ENCODE measurements around the gene ECHS1. TPM values are rescaled to one million over a fixed set of nuclear protein-coding genes. Genes with fewer than 3 reads are reported as not detected.

ECHS1 gene
- total RNA-seq, 4 donors from 2014 or later: 106 to 317 (median 123) TPM

GRCh38 chr10:133362846-133363245 lies 10.3 kb downstream of the ECHS1 start:
- TF ChIP-seq CTCF (IDR thresholded peaks at IDR 0.05; ENCODE audit: low read depth): no peak

GRCh38 chr10:133361773-133362441 lies 11.2 kb downstream of the ECHS1 start:
- TF ChIP-seq CTCF (IDR thresholded peaks at IDR 0.05; ENCODE audit: low read depth): no peak

- no peak for TF ChIP-seq CTCF (IDR thresholded peaks at IDR 0.05; ENCODE audit: low read depth)
These were observed 11.9 kb downstream of the ECHS1 start for GRCh38 chr10:133361227-133361626.

GRCh38 chr10:133359972-133360610 lies 13.1 kb downstream of the ECHS1 start:
- no peak for TF ChIP-seq CTCF (IDR thresholded peaks at IDR 0.05; ENCODE audit: low read depth)

GRCh38 chr10:133359554-133359971 lies 13.6 kb downstream of the ECHS1 start:
- TF ChIP-seq CTCF (IDR thresholded peaks at IDR 0.05; ENCODE audit: low read depth): no peak

- TF ChIP-seq CTCF (IDR thresholded peaks at IDR 0.05; ENCODE audit: low read depth): no peak
These were observed 14.2 kb downstream of the ECHS1 start for GRCh38 chr10:133358925-133359310.

GRCh38 chr10:133358162-133358924 lies 14.8 kb downstream of the ECHS1 start:
- TF ChIP-seq CTCF (IDR thresholded peaks at IDR 0.05; ENCODE audit: low read depth): no peak

Data from subcutaneous adipose tissue (tissue), 4 donors.